NCI-H2171 (cell line): ENCODE data around the gene MTFMT.
"Not testable (repeated sequence)": the region's sequence is repeated elsewhere in the genome, so short reads cannot be mapped to it uniquely, and the experiment has no call there.

Source experiments
- DNase-seq: peaks from one replicate; lab custom pipeline; 2025; lab: John Stamatoyannopoulos, UW

The MTFMT gene

GRCh38 chr15:65060641-65061397, 31.4 kb upstream of the MTFMT start:
- DNase-seq, result no peak

DNA sequence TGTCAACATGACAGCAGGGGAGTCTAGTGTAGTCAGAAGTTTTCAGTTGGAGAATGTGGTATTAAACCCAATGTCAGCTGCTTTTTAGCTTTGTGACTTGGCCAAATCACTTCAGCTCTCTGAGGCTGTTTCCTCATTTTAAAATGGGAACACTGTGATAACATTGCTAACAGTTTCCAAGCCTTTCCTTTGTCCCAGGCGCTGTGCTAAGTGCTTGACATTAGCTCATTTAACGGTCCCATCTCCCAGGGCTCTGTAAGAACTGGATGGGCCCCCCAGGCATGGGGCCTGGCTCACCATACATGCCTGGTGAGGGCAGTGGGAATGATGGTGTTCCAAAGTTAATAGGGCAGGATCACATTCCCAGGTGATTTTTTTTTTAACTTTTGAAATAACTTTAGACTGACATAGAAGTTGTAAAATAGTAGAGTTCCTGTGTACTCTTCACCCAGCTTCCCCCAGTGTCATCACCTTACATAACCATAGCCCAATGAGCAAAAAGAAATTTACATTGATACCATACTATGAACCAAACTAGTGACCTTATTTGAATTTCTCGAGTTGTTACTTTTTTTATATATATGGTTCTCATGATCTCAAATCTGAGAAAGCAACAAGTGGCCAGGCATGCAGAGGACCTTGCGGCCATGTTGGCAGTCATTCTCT, 30.6 kb upstream of the MTFMT start:
- DNase-seq, result no peak

DNA sequence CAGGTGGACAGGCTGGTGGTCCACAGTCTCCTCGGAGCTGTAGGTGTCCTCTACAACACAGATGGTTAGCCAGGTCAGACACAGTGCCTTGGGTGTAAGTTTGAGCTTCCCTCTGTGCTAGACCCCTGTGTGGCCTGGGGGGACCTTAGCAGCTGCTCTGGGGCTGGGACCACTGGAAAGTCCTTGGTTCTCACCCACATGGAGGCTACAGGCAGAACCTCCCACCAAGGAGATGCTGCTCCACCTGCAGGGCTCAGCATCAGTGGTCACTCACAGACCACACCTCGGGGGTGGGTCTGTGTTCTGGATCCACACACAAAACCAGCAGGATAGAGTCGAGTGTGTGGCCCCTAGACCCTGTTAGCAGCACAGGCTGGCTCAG, 29.9 kb upstream of the MTFMT start:
- DNase-seq, result no peak

- no peak for DNase-seq
Observed at GRCh38 chr15:65058394-65059368, 29.2 kb upstream of the MTFMT start.

GRCh38 chr15:65057549-65057940, 28.1 kb upstream of the MTFMT start:
- DNase-seq, result no peak

DNA sequence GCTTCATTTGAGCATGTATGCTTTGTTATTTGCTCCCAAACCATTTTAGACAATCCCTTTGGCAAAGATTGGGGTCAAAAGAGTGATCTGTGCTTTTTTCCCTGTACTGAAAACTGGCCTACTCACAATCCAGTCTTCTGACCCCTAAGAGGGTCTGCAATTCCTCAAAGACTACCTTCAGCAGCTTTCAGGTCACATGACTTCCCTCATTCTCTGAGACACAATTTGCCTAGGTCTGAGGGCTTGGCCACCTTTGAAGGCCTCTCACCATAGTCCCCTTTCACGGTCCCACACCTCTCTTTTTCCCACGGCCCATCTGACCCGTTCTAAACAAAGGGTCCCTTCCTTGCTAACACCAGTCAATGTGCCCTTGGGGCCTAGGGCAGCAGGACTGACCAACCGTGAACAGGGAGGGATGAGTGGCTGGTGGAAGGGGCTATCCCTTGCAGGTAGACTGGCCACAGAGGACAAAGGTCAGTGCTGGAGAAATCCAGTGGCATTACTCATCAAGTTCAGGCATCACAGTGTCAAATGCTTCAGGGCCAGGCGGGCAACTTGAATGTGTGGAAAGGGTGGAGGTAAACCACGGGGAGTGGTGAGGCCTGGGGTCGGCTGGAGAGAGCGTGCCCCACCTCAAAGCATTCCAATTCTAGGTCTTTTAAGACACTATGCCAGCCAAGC, 27.6 kb upstream of the MTFMT start:
- DNase-seq, result no peak

DNA sequence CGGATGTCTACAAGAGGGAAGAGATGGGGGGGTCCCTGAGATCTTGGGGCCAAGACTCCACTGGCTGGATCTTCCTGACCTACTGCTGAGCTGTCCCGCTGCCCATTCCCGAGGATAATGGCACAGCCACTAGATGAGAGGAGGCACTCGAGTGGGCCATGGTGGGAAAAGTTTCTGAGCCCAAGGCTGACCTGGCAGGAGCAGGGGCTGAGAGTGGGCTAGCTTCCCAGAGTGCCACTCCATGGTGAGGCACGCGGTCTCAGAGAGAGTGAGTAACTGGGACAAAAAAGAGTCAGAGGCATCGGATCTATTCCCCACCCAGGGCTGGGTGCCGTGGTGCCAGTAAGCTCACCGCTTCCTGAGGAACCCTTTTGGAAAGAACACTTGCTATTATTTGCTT, 26.7 kb upstream of the MTFMT start:
- no peak for DNase-seq

DNA sequence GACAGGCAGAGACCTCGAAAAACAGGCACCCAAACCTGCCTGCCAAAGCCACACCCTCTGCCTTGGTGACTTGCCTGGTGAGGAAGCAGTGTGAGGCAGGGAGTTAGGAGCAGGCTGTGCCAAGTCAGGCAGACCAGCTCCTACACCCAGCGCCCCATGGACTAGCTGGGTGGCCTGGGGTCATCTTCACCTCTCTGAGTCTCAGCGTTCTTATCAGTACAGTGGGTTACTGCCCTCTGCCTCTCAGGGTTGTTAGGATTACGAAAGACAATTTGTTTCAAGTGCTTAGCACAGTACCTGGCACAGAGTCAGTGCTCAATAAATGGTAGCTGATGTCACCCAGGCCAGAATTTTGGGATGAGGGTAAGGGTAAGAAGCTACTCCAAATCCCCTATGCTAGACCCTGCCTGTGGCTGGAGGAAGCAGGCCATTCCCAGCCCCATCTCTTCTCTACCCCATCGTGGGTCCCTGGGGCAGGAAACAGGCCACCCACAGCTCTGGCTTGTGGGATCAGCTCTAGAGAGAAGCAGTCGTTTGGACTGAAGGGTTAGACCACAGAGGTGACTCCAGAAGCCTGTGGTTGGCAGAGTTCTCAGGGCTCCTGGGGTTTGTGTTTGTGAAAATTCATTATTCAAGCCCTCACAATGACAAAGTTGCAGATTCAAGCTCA, 25.9 kb upstream of the MTFMT start:
- no peak for DNase-seq

DNA sequence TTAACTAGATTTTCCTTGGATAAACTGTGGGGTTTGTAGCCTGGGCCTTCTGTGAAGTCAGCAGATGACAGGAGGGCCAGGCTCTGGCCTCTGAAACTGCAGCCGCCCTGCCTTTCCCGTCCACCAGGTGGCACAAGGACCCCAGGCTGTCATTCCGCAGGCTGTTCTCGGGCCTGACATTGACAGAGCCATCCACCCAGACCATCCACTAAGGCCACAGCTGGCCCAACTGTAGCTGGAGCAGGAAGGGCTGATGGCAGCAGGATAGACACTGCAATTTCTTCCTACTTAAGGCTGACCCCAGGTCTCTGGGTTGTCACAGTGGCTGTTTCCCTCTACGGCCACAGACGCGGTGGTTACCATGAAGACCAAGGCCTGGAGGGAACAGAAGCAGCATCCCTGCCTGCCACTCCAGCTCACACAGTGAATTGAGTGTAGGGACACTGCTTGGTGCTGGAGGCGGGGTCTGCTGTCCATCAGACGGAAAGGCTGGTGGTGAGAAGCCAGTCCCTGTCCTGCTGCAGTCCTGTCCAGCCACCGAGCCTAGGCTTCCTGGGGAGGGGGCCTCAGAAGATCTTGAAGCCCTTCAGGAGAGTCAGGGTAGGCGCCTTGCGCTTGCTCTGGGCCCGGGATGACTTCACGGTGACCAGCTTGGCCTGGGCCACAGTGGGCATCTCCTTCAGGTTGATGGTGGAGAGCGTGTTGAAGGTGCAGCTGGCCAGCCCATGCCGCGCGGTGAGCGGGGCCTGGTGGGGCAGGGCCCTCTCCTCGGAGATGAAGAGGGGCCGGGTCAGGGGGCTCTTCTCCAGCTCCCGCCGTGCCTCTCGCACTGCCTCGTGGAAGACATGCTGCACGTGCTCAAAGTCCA, 25.1 kb upstream of the MTFMT start:
- DNase-seq, result peak; percentile 21

- no peak for DNase-seq
Observed at GRCh38 chr15:65052956-65053355, 23.5 kb upstream of the MTFMT start.

DNA sequence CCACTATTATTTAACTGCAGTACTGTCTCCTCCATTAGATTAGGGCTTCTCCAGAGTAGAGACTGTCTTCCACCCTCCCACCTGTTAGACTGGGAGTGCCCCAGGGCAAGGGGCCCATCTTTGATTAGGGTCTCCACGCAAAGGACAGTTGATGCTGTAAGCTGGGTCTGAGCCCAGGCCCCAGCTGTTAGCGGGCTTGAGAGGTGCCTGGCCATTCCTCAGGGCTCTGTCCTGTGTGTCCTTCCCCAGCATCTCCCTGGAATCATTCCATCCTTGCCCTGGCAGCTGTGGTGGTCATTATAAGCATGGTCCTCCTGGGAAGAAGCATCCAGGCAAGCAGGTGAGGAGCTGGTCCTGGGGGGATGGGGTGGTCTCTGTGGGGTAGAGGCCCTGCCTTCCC, 21.8 kb upstream of the MTFMT start:
- DNase-seq, result no peak

GRCh38 chr15:65050270-65050669, 20.8 kb upstream of the MTFMT start:
- no peak for DNase-seq

GRCh38 chr15:65049418-65049840, 20.0 kb upstream of the MTFMT start:
- peak; percentile 98 for DNase-seq

- no peak for DNase-seq
Observed at GRCh38 chr15:65048241-65048640, 18.8 kb upstream of the MTFMT start.

DNA sequence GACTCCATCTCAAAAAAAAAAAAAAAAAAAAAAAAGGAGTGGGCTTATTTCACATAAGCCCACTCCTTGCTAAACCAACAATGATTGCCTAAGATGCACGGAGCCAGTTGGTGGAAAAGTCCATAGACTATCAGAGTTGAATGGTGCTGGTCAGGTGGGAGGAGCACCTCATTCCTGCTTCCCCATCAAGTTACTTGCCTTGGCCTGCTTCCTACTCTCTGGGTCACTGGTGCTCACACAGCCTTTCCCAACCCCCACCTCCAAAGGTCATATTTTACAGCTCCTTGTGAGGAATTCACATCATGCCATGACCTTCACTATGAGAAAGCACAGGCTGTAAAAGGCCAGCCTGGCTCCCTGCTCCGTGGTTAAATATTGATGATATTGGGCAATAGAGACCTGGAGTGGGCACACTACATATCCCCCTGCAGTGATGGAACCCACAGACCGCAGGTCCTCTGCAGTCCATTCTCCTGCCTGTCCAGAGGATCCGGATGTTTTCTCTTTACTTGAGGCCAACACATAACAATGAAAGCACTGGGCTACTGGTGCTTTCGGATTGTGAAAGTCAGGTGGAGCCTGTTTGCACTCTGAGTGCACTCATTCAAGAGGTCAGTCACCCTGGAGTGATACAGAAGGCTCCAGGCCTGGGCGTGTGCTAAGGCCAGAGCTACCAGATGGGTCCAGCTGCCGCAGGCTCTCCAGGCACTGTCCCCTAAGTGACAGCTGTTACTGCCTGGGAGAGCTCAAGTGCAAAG, 15.5 kb upstream of the MTFMT start, which contains the start of gene SLC51B:
SLC51B (plus strand) TSS at position 664 of the 758 bp plus-strand sequence. CDS start 4,618 bp downstream, outside the sequence.
- no peak for DNase-seq

DNA sequence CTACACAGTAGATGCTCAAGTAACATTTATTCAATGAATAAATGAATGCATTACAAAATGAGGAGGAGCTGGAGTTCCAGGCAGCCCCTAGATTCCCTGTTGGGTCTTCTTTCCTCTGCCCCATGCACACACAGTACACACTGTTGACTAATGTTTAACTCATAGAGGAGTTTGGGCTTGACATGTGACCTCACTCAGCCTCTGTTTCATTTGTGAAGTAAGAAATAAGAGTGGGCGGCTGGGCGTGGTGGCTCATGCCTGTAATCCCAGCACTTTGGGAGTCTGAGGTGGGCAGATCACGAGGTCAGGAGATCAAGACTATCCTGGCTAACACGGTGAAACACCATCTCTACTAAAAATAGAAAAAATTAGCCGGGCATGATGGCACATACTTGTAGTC, 14.8 kb upstream of the MTFMT start:
- DNase-seq, result not testable (repeated sequence)

GRCh38 chr15:65042776-65043327, 13.4 kb upstream of the MTFMT start:
- DNase-seq, result no peak

DNA sequence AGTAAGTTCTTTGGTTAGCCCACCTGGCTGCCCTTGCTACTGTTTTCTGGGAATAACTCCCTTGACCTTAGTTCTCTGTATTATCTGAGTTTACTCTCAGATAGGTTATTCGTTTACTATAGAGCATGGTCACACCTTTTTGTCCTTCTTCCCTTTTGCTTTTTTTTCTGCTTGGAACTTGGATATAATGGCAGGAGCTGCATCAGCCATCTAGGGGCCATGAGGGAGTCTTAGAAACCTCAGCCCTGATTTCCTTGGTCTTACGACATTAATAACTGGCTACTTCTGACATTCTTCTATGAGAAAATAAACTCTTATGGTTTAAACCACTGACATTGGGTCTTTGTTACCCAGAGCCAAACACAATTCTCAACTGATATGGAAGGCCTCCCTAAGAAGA, 12.3 kb upstream of the MTFMT start:
- no peak for DNase-seq

- no peak for DNase-seq
Observed at GRCh38 chr15:65040461-65040860, 11.0 kb upstream of the MTFMT start.
